Muscle of leg (tissue), 11 donors: Measurements from ENCODE around the gene C10orf90. TPM values are rescaled to one million over a fixed set of nuclear protein-coding genes. Genes with fewer than 3 reads are reported as not detected.

Experiments
- DNase-seq: peaks from one replicate; pipeline ENCODE4 v3.0.0; 2013
- H3K27ac ChIP-seq: one replicate; pipeline ENCODE4 v1.5.1; 2013; ENCODE audit warnings: mild to moderate bottlenecking, low read length, control low read depth
- H3K27me3 ChIP-seq: one replicate; pipeline ENCODE4 v1.6.1; 2013; ENCODE audit warnings: low read length; ENCODE audit not compliant: control insufficient read depth, insufficient read depth
- H3K36me3 ChIP-seq: one replicate; pipeline ENCODE4 v1.6.1; 2013; ENCODE audit warnings: low read length; ENCODE audit not compliant: control insufficient read depth, insufficient read depth
- H3K4me1 ChIP-seq: one replicate; pipeline ENCODE4 v1.6.1; 2013; ENCODE audit warnings: low read length; ENCODE audit not compliant: control insufficient read depth, insufficient read depth
- H3K4me3 ChIP-seq: one replicate; pipeline ENCODE4 v1.5.1; 2013; ENCODE audit warnings: low read length, control low read depth
- H3K9me3 ChIP-seq: replicated peaks from 2 replicates; pipeline ENCODE4 v1.6.1; 2013; ENCODE audit warnings: low read depth, low read length; ENCODE audit not compliant: control insufficient read depth
- WGBS: methylation state at CpG from one replicate; pipeline ENCODE4 v1.1.5; 2013; ENCODE audit warnings: missing lambda C conversion rate; ENCODE audit not compliant: insufficient coverage; 5-methylcytosine and 5-hydroxymethylcytosine counted together
- polyA plus RNA-seq, 8 donors: library from polyadenylated mRNA; unstranded; fragments of 120-200 nt; gene quantifications; one replicate each; pipeline versions ENCODE4 v1.2.1 to v1.2.3, GENCODE V29; 2013; ENCODE audit warnings: inconsistent platforms in 1 of 8, low replicate concordance in 1 of 8; ENCODE audit not compliant: insufficient read length in 8 of 8, insufficient read depth in 1 of 8
- total RNA-seq: library from RNA; stranded (reverse); fragments of 120-200 nt; gene quantifications from one replicate; pipeline ENCODE4 v1.2.4, GENCODE V29; 2013

The C10orf90 gene
- total and polyA plus RNA-seq, 9 donors, result 0.53 to 1.1 (median 0.80) TPM

GRCh38 chr10:126696684-126697083 is 26.2 kb upstream of the C10orf90 start:
- no peaks in the 10 kb centered on the region for H3K27me3 ChIP-seq
- peaks cover 3% of the 10 kb centered on the region for H3K4me1 ChIP-seq
- H3K27ac ChIP-seq, result no peak overlapping the region
- peak; percentile 72 for DNase-seq
- H3K4me3 ChIP-seq, result no peak overlapping the region
- WGBS, result 0% methylated on average over 1 of the region's 1 CpG
- no peaks in the 10 kb centered on the region for H3K36me3 ChIP-seq
- H3K9me3 ChIP-seq, result no peaks in the 10 kb centered on the region

- no peaks in the 10 kb centered on the region for H3K36me3 ChIP-seq
- WGBS, result no CpG with 5 or more reads among the region's 1 CpG
These were observed 21.0 kb upstream of the C10orf90 start for GRCh38 chr10:126691456-126691855.

GRCh38 chr10:126690534-126690933 is 20.0 kb upstream of the C10orf90 start:
- Histone ChIP-seq H3K4me1 (peaks cover 16% of the 10 kb centered on the region), H3K36me3 (no peaks in the 10 kb centered on the region), H3K27ac (no peak overlapping the region), H3K4me3 (no peak overlapping the region), H3K27me3 (peaks cover 2% of the 10 kb centered on the region), H3K9me3 (no peaks in the 10 kb centered on the region)
- no peak for DNase-seq
- WGBS, result 89% methylated on average over 1 of the region's 2 CpGs

More at GRCh38 chr10:126691456-126691855, 21.0 kb upstream of the C10orf90 start:
- no peak overlapping the region for H3K27ac ChIP-seq
- DNase-seq, result no peak
- H3K27me3 ChIP-seq, result peaks cover 2% of the 10 kb centered on the region
- no peak overlapping the region for H3K4me3 ChIP-seq
- no peaks in the 10 kb centered on the region for H3K9me3 ChIP-seq
- H3K4me1 ChIP-seq, result peaks cover 19% of the 10 kb centered on the region

- no peak overlapping the region for H3K4me3 ChIP-seq
- no peaks in the 10 kb centered on the region for H3K9me3 ChIP-seq
- 97% methylated on average over 4 of the region's 4 CpGs for WGBS
- H3K27me3 ChIP-seq, result peaks cover 2% of the 10 kb centered on the region
- H3K36me3 ChIP-seq, result no peaks in the 10 kb centered on the region
- H3K27ac ChIP-seq, result no peak overlapping the region
- DNase-seq, result no peak
- peaks cover 16% of the 10 kb centered on the region for H3K4me1 ChIP-seq
These were observed 19.0 kb upstream of the C10orf90 start for GRCh38 chr10:126689461-126689994.

GRCh38 chr10:126687121-126687606 is 16.7 kb upstream of the C10orf90 start:
- 16% methylated on average over 9 of the region's 10 CpGs for WGBS
- peak; percentile 77 for DNase-seq

GRCh38 chr10:126686719-126687118 is 16.2 kb upstream of the C10orf90 start:
- peak overlapping the region; percentile 72 for H3K27ac ChIP-seq
- H3K4me1 ChIP-seq, result peaks cover 16% of the 10 kb centered on the region
- no peak for DNase-seq
- H3K4me3 ChIP-seq, result no peak overlapping the region
- H3K36me3 ChIP-seq, result no peaks in the 10 kb centered on the region
- 54% methylated on average over 6 of the region's 7 CpGs for WGBS
- no peaks in the 10 kb centered on the region for H3K9me3 ChIP-seq
- peaks cover 2% of the 10 kb centered on the region for H3K27me3 ChIP-seq

More at GRCh38 chr10:126687121-126687606, 16.7 kb upstream of the C10orf90 start:
- H3K4me1 ChIP-seq, result peaks cover 16% of the 10 kb centered on the region
- H3K27ac ChIP-seq, result peak overlapping the region; percentile 72
- no peaks in the 10 kb centered on the region for H3K9me3 ChIP-seq
- peaks cover 2% of the 10 kb centered on the region for H3K27me3 ChIP-seq
- no peaks in the 10 kb centered on the region for H3K36me3 ChIP-seq
- H3K4me3 ChIP-seq, result no peak overlapping the region

- no peaks in the 10 kb centered on the region for H3K36me3 ChIP-seq
- peaks cover 2% of the 10 kb centered on the region for H3K27me3 ChIP-seq
- H3K9me3 ChIP-seq, result no peaks in the 10 kb centered on the region
- DNase-seq, result no peak
- 90% methylated on average over 2 of the region's 3 CpGs for WGBS
- peaks cover 16% of the 10 kb centered on the region for H3K4me1 ChIP-seq
- no peak overlapping the region for H3K27ac ChIP-seq
- H3K4me3 ChIP-seq, result no peak overlapping the region
These were observed 15.8 kb upstream of the C10orf90 start for GRCh38 chr10:126686268-126686667.

GRCh38 chr10:126685756-126686155 is 15.3 kb upstream of the C10orf90 start:
- Histone ChIP-seq H3K4me3 (no peak overlapping the region), H3K36me3 (no peaks in the 10 kb centered on the region), H3K27ac (no peak overlapping the region), H3K9me3 (no peaks in the 10 kb centered on the region), H3K27me3 (no peaks in the 10 kb centered on the region), H3K4me1 (peaks cover 16% of the 10 kb centered on the region)
- DNase-seq, result no peak
- 74% methylated on average over 2 of the region's 4 CpGs for WGBS

GRCh38 chr10:126684171-126684745 is 13.8 kb upstream of the C10orf90 start:
- no peaks in the 10 kb centered on the region for H3K36me3 ChIP-seq
- no peak overlapping the region for H3K27ac ChIP-seq
- no peaks in the 10 kb centered on the region for H3K27me3 ChIP-seq
- no peaks in the 10 kb centered on the region for H3K9me3 ChIP-seq
- no peak for DNase-seq
- no peak overlapping the region for H3K4me3 ChIP-seq
- no CpG with 5 or more reads among the region's 3 CpGs for WGBS
- H3K4me1 ChIP-seq, result peaks cover 16% of the 10 kb centered on the region

- no CpG with 5 or more reads among the region's 1 CpG for WGBS
These were observed 13.0 kb upstream of the C10orf90 start for GRCh38 chr10:126683466-126683865.

More at GRCh38 chr10:126683466-126683865, 13.0 kb upstream of the C10orf90 start:
- no peaks in the 10 kb centered on the region for H3K36me3 ChIP-seq
- H3K27me3 ChIP-seq, result no peaks in the 10 kb centered on the region
- no peak overlapping the region for H3K27ac ChIP-seq
- H3K4me1 ChIP-seq, result peaks cover 16% of the 10 kb centered on the region
- no peak for DNase-seq
- no peaks in the 10 kb centered on the region for H3K9me3 ChIP-seq
- no peak overlapping the region for H3K4me3 ChIP-seq
